Measurements from ENCODE around the gene SLPI. TPM values are rescaled to one million over a fixed set of nuclear protein-coding genes. Genes with fewer than 3 reads are reported as not detected.

The SLPI gene
- polyA plus RNA-seq, 1 experiment, result 0.21 TPM

- CTCF ChIA-PET, result no interaction called here
- no peak overlapping the region for H3K4me3 ChIP-seq (ENCODE audit: low read depth, low read length)
- no peak for DNase-seq (ENCODE audit: low read depth)
- H3K36me3 ChIP-seq (ENCODE audit: control insufficient read depth, insufficient read depth, low read length), result no peaks in the 10 kb centered on the region
- peak; percentile 36; the same call in 1 of the 2 replicates for TF ChIP-seq CTCF (IDR thresholded peaks at IDR 0.05; ENCODE audit: insufficient read depth, low read depth, low read length)
- POLR2A ChIA-PET, result no interaction called here
- H3K27me3 ChIP-seq (ENCODE audit: control insufficient read depth, insufficient read depth, low read length), result peaks cover 2% of the 10 kb centered on the region
Measured at GRCh38 chr20:45235995-45236394, 18.4 kb downstream of the SLPI start.

GRCh38 chr20:45230631-45231030, 23.7 kb downstream of the SLPI start:
- H3K4me3 ChIP-seq (ENCODE audit: low read depth, low read length), result no peak overlapping the region
- H3K27me3 ChIP-seq (ENCODE audit: control insufficient read depth, insufficient read depth, low read length), result peaks cover 2% of the 10 kb centered on the region
- no peak for DNase-seq (ENCODE audit: low read depth)
- POLR2A ChIA-PET, result no interaction called here
- no peak for TF ChIP-seq CTCF (IDR thresholded peaks at IDR 0.05; ENCODE audit: insufficient read depth, low read depth, low read length)
- CTCF ChIA-PET, result no interaction called here
- no peaks in the 10 kb centered on the region for H3K36me3 ChIP-seq (ENCODE audit: control insufficient read depth, insufficient read depth, low read length)

- no peak overlapping the region for H3K4me3 ChIP-seq (ENCODE audit: low read depth, low read length)
- CTCF ChIA-PET, result interaction anchor here (0.6 to 1.1 kb wide), 2 partner anchors 9 to 83 kb away, joined by 3 to 4 read pairs; no protein-coding TSS in a partner anchor
- no peaks in the 10 kb centered on the region for H3K36me3 ChIP-seq (ENCODE audit: control insufficient read depth, insufficient read depth, low read length)
- no peaks in the 10 kb centered on the region; the same call in 1 of the 2 replicates for H3K27me3 ChIP-seq (ENCODE audit: control insufficient read depth, insufficient read depth, low read length)
- no peak for DNase-seq (ENCODE audit: low read depth)
- POLR2A ChIA-PET, result no interaction called here
- peak; percentile 54 for TF ChIP-seq CTCF (IDR thresholded peaks at IDR 0.05; ENCODE audit: insufficient read depth, low read depth, low read length)
Measured at GRCh38 chr20:45229264-45230056, 24.9 kb downstream of the SLPI start.

- ChIA-PET POLR2A (no interaction called here), CTCF (no interaction called here)
- Histone ChIP-seq H3K36me3 (ENCODE audit: control insufficient read depth, insufficient read depth, low read length) (no peaks in the 10 kb centered on the region), H3K4me3 (ENCODE audit: low read depth, low read length) (no peak overlapping the region), H3K27me3 (ENCODE audit: control insufficient read depth, insufficient read depth, low read length) (no peaks in the 10 kb centered on the region)
- DNase-seq (ENCODE audit: low read depth), result no peak
- no peak for TF ChIP-seq CTCF (IDR thresholded peaks at IDR 0.05; ENCODE audit: insufficient read depth, low read depth, low read length)
Measured at GRCh38 chr20:45226287-45226686, 28.1 kb downstream of the SLPI start.

- H3K4me3 ChIP-seq (ENCODE audit: low read depth, low read length), result no peak overlapping the region
- DNase-seq (ENCODE audit: low read depth), result no peak
- ChIA-PET CTCF (no interaction called here), POLR2A (no interaction called here)
- peaks cover 3% of the 10 kb centered on the region for H3K27me3 ChIP-seq (ENCODE audit: control insufficient read depth, insufficient read depth, low read length)
- TF ChIP-seq CTCF (IDR thresholded peaks at IDR 0.05; ENCODE audit: insufficient read depth, low read depth, low read length), result no peak
- H3K36me3 ChIP-seq (ENCODE audit: control insufficient read depth, insufficient read depth, low read length), result no peaks in the 10 kb centered on the region
Measured at GRCh38 chr20:45223136-45223535, 31.2 kb downstream of the SLPI start.

Measured in BJ (cell line).